ENCODE measurements around the gene CDIPT. TPM values are rescaled to one million over a fixed set of nuclear protein-coding genes. Genes with fewer than 3 reads are reported as not detected.

The CDIPT gene
- total and polyA plus RNA-seq, 2 of the 13 experiments (the other 11 are each of a cell fraction or from before 2014, with no cell fraction given), result 54.9 to 97.5 TPM

DNA sequence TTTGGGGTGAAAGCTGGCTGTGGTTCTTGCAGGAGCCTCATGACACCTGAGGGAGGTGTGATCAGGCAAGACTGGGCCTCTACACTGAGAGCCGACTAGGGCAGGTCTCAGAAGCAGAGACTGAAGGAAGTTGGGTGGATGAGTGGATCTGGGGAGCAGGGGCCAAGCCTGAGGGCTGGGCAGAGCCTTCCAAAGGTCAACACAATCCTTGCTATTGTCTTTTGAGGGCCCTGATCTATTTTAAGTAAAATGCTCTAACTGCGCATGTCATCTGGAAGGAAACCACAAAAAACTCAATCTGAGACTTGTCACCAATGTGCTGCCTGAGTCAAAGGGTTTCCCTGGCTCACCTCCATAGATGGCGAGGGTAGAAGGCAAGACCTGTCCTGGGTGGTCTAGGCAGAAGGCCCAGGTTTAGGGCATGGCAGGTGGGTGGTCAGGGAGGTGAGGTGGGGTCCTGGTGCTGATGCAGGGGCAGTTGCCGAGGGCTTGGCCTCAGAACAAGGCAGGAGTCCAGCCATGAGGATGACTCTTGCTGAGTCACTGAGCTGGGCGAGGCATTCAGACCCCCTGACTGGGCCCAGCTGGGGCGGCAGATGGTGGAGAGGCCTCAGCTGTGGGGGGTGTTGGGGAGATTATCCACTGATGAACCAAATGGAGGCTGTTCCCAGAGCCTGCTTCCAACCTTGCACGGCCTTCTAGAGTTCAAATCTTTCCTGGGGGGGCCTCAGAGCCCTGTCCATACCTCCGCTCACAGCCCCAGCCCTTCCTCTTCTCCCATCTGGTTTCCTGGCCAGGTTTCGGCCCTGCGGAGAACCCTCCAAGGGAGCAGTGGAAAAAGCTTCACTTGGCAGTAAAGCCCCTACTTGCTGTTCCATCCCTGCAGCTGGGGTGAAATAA is 37.6 kb downstream of the CDIPT start:
- H3K4me1 ChIP-seq (ENCODE audit: insufficient read depth, low read length), result peaks cover 100% of the 10 kb centered on the region
- WGBS (ENCODE audit: low lambda C conversion rate), result 82% methylated on average over 10 of the region's 10 CpGs
- H4K20me1 ChIP-seq (ENCODE audit: insufficient read depth, low read length), result no peaks in the 10 kb centered on the region
- ChIA-PET CTCF (ENCODE audit: low intra/inter-chr PET ratio, low total read pairs) (no interaction called here), POLR2A (interaction anchor here (1.1 to 6.6 kb wide), 8 partner anchors 6 to 74 kb away, joined by 3 to 145 read pairs (median 9); partner anchors contain the start of genes CDIPT, MAZ, MVP and PAGR1)
- no peak overlapping the region for H3K4me3 ChIP-seq (replicated peaks in 1 of 3; ENCODE audit: insufficient read depth in 1 of 3, low read depth in 2 of 3, low read length in 3 of 3)
- no peaks in the 10 kb centered on the region for H3K27me3 ChIP-seq (ENCODE audit: control insufficient read depth in 1 of 2, insufficient read depth in 2 of 2, low read length in 2 of 2)
- no peaks in the 10 kb centered on the region for H3K36me3 ChIP-seq (replicated peaks in 1 of 2; ENCODE audit: control insufficient read depth in 1 of 2, insufficient read depth in 2 of 2, low read length in 2 of 2)
- H3K9ac ChIP-seq (ENCODE audit: insufficient read depth, low read depth, low read length), result peak overlapping the region; percentile 14
- H3K4me2 ChIP-seq (ENCODE audit: low read depth, low read length), result peak overlapping the region; percentile 38
- FAIRE-seq (no peak), ATAC-seq (peak; percentile 2; the same call in 2 of the 3 replicates), DNase-seq (ENCODE audit: low spot score) (no peak)
- peaks cover 7% of the 10 kb centered on the region for H3K79me2 ChIP-seq (ENCODE audit: insufficient read depth, low read length)
- no peaks in the 10 kb centered on the region for H3K9me3 ChIP-seq (ENCODE audit: low read length)
- in situ Hi-C loops (cut with HindIII; ENCODE audit: extremely low pct_ligation_motif_present, low pct_unique_long_range_greater_than_20kb), result no loop called here
- H3K27ac ChIP-seq (ENCODE audit: extremely low read length, insufficient read depth, low read length), result peak overlapping the region; percentile 16
- intact Hi-C loops (cut with micrococcal nuclease; ENCODE audit: unreplicated experiment), result loop anchor here (5.0 kb wide), 1 partner anchor 37 kb away; the partner anchor contains the start of gene CDIPT
- BruUV-seq (replicated peaks), result no TSS peak
- no peak overlapping the region for H2AFZ ChIP-seq (ENCODE audit: low read length)
- no peak for TF ChIP-seq TBL1XR1 (IDR thresholded peaks at IDR 0.05; ENCODE audit: borderline replicate concordance, low read length, partially characterized antibody)
- peak; percentile 21; the same call in 1 of the 2 replicates for TF ChIP-seq ZNF331 (CRISPR knock-in tag; IDR thresholded peaks at IDR 0.05)
- 0 out of 2 replicates have a peak, but pooled peaks have one; percentile 11 for TF ChIP-seq SRY (CRISPR knock-in tag; IDR thresholded peaks at IDR 0.05)
- no peak for TF ChIP-seq ZNF441 (CRISPR knock-in tag; IDR thresholded peaks at IDR 0.05; ENCODE audit: borderline replicate concordance)
- TF ChIP-seq FOSL2 (CRISPR knock-in tag; IDR thresholded peaks at IDR 0.05), result peak; percentile 68
- TF ChIP-seq ELF4 (CRISPR knock-in tag; IDR thresholded peaks at IDR 0.05; ENCODE audit: borderline replicate concordance), result no peak
- TF ChIP-seq, protein P1, sequence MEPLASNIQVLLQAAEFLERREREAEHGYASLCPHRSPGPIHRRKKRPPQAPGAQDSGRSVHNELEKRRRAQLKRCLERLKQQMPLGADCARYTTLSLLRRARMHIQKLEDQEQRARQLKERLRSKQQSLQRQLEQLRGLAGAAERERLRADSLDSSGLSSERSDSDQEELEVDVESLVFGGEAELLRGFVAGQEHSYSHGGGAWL (CRISPR knock-in tag; IDR thresholded peaks at IDR 0.05), result 0 out of 2 replicates have a peak, but pooled peaks have one; percentile 53
- no peak for TF ChIP-seq ZNF652 (CRISPR knock-in tag; IDR thresholded peaks at IDR 0.05; ENCODE audit: borderline replicate concordance, low read depth)
- TF ChIP-seq HOXA3 (CRISPR knock-in tag; IDR thresholded peaks at IDR 0.05), result peak; percentile 22; the same call in 1 of the 2 replicates
- TF ChIP-seq, protein P2, sequence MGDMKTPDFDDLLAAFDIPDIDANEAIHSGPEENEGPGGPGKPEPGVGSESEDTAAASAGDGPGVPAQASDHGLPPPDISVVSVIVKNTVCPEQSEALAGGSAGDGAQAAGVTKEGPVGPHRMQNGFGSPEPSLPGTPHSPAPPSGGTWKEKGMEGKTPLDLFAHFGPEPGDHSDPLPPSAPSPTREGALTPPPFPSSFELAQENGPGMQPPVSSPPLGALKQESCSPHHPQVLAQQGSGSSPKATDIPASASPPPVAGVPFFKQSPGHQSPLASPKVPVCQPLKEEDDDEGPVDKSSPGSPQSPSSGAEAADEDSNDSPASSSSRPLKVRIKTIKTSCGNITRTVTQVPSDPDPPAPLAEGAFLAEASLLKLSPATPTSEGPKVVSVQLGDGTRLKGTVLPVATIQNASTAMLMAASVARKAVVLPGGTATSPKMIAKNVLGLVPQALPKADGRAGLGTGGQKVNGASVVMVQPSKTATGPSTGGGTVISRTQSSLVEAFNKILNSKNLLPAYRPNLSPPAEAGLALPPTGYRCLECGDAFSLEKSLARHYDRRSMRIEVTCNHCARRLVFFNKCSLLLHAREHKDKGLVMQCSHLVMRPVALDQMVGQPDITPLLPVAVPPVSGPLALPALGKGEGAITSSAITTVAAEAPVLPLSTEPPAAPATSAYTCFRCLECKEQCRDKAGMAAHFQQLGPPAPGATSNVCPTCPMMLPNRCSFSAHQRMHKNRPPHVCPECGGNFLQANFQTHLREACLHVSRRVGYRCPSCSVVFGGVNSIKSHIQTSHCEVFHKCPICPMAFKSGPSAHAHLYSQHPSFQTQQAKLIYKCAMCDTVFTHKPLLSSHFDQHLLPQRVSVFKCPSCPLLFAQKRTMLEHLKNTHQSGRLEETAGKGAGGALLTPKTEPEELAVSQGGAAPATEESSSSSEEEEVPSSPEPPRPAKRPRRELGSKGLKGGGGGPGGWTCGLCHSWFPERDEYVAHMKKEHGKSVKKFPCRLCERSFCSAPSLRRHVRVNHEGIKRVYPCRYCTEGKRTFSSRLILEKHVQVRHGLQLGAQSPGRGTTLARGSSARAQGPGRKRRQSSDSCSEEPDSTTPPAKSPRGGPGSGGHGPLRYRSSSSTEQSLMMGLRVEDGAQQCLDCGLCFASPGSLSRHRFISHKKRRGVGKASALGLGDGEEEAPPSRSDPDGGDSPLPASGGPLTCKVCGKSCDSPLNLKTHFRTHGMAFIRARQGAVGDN (CRISPR knock-in tag; IDR thresholded peaks at IDR 0.05), result peak; percentile 59
- no peak for TF ChIP-seq JDP2 (CRISPR knock-in tag; IDR thresholded peaks at IDR 0.05; ENCODE audit: borderline replicate concordance)
- TF ChIP-seq MTA1 (CRISPR knock-in tag; IDR thresholded peaks at IDR 0.05; ENCODE audit: borderline replicate concordance), result peak; percentile 33; the same call in 1 of the 2 replicates
- TF ChIP-seq PHF5A (CRISPR knock-in tag; IDR thresholded peaks at IDR 0.05; ENCODE audit: low read depth, unreplicated experiment), result no peak
- no peak for TF ChIP-seq YY1 (IDR thresholded peaks at IDR 0.05; ENCODE audit: insufficient read depth, insufficient replicate concordance, low read depth, low read length)
- TF ChIP-seq, protein P3, sequence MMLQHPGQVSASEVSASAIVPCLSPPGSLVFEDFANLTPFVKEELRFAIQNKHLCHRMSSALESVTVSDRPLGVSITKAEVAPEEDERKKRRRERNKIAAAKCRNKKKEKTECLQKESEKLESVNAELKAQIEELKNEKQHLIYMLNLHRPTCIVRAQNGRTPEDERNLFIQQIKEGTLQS (CRISPR knock-in tag; IDR thresholded peaks at IDR 0.05), result 0 out of 2 replicates have a peak, but pooled peaks have one; percentile 16
- TF ChIP-seq GABPB1 (CRISPR knock-in tag; IDR thresholded peaks at IDR 0.05), result 0 out of 2 replicates have a peak, but pooled peaks have one; percentile 26
- TF ChIP-seq ZNF326 (CRISPR knock-in tag; IDR thresholded peaks at IDR 0.05; ENCODE audit: borderline replicate concordance), result peak; percentile 28; the same call in 1 of the 2 replicates
- peak; percentile 70; the same call in 1 of the 2 replicates for TF ChIP-seq NFE2 (CRISPR knock-in tag; IDR thresholded peaks at IDR 0.05)
